Gastrocnemius medialis (tissue), 4 donors: ENCODE data around the gene PLPP4.

ENCODE experiments used
- POLR2A ChIP-seq, 2 donors: fragments of 450-650 bp; IDR thresholded peaks; one replicate each; pipeline ENCODE4 v1.6.1; 2017; ENCODE audit warnings: antibody characterized with exemption in 2 of 2, mild to moderate bottlenecking in 2 of 2, moderate library complexity in 2 of 2
- TF ChIP-seq, protein P1 (sequence below), 5 experiments: fragments of 450-650 bp in 3 of 5; fragments of 200-600 bp in 2 of 5; sonication (generic) in 2 of 5; IDR thresholded peaks in 4 of 5; conservative IDR thresholded peaks in 1 of 5; 1 replicate in 4 of 5; 2 replicates in 1 of 5; pipeline ENCODE4 v1.5.1; 2016 to 2019; ENCODE audit warnings: antibody characterized with exemption in 5 of 5, mild to moderate bottlenecking in 3 of 5, moderate library complexity in 3 of 5

- TF ChIP-seq, protein P1, sequence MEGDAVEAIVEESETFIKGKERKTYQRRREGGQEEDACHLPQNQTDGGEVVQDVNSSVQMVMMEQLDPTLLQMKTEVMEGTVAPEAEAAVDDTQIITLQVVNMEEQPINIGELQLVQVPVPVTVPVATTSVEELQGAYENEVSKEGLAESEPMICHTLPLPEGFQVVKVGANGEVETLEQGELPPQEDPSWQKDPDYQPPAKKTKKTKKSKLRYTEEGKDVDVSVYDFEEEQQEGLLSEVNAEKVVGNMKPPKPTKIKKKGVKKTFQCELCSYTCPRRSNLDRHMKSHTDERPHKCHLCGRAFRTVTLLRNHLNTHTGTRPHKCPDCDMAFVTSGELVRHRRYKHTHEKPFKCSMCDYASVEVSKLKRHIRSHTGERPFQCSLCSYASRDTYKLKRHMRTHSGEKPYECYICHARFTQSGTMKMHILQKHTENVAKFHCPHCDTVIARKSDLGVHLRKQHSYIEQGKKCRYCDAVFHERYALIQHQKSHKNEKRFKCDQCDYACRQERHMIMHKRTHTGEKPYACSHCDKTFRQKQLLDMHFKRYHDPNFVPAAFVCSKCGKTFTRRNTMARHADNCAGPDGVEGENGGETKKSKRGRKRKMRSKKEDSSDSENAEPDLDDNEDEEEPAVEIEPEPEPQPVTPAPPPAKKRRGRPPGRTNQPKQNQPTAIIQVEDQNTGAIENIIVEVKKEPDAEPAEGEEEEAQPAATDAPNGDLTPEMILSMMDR (IDR thresholded peaks at IDR 0.05 in 4 of 5, conservative IDR thresholded peaks at IDR 0.05 in 1 of 5): no peak
- no peak for TF ChIP-seq POLR2A (IDR thresholded peaks at IDR 0.05)
Observed at GRCh38 chr10:120580918-120581895, 124.2 kb downstream of the PLPP4 start.
